GM19372 (cell line): ENCODE measurements around the gene SYT12.
"Not testable (repeated sequence)": the region's sequence is repeated elsewhere in the genome, so short reads cannot be mapped to it uniquely, and the experiment has no call there.

ENCODE experiments used
- ATAC-seq: cut with Tn5 transposase; IDR thresholded peaks from one replicate; pipeline ENCODE4 v1.9.1; 2021; ENCODE audit warnings: mild to moderate bottlenecking, low read depth, moderate library complexity; ENCODE audit not compliant: unreplicated experiment

Gene SYT12

DNA sequence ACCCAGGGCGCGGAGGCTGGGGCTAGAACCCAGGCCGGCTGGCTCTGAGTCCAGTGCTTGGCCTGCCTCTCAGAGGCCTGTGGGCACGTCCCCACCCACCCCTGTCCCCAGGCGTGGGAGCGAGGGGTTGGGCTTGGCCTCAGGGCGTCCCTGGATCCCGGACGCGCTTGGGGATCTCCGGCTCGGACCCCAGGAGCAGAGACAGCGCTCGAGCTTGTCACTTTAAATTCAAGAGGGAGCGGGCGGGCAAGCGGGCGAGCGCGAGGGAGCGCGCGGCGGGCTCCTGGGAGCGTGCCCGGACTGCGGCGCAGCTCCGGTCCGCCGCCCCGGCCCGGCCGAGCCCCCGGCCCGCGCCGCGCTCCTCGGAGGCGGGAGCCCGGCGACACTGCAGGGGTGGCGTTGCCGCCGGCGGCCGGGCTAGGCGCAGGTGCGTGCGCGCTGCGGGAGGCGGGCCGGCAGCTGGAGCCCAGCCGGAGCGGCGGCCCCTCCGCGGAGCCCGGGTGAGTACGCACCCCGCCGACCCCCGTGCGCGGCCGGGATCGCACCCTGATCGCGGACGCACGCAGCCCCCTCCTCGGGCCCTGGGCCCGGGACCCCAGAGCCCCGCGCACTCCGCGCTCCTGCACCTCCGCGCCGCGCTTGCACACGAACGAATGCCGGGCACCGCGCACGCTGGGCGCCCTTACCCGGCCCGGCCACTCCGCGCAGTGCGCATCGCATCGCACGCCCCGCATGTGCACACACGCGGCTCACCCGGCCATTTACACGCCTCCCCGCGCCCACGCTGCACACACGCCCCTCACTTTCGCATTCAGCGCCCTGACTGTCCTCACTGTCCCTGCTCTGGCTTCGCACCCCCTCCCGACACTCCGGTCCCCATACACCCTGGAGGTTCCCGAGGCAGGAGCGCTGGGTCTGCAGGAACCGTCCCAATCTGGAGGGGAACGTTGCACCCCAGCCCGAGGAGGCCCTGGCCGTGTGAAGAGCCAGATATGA lies at the start of gene SYT12:
Gene SYT12, plus strand, starts transcription at position 174 of the 996 bp plus-strand sequence. CDS start 7,011 bp downstream, outside the sequence.
- no peak for ATAC-seq

DNA sequence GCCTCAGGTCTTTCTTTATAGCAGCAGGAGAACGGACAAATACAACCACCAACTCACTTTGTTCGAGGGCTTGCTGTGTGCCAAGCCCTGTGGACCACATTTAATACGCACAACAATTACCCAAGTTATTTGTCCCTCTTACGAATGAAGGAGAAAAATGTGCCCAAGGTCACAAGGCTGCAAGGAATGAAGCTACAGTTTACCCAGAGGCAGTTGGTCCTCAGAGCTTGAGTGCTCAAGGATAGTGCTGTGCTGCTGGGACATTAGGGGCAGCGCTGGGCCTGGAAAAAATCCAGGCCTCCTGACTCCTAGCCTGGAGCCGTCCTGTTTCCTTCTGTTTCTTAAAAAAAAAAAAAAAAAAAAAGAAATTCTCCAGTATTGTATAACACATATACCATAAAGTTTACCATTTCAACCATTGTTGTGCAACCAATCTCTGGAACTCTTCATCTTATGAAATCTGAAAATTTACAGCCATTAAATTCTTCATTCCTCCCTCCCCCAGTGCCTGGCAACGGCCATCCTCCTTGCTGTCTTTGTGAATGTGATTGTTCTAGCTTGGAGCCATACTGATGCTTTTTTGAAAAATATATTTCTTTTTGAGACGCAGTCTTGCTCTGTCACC lies 48.9 kb upstream of the SYT12 start:
- ATAC-seq, result no peak

- ATAC-seq, result no peak
These were observed 48.1 kb upstream of the SYT12 start, which contains the start of gene C11orf86 for GRCh38 chr11:66974724-66975404. Gene C11orf86, plus strand, starts transcription at chr11:66975304. Its CDS starts 59 bp downstream, at chr11:66975363.

DNA sequence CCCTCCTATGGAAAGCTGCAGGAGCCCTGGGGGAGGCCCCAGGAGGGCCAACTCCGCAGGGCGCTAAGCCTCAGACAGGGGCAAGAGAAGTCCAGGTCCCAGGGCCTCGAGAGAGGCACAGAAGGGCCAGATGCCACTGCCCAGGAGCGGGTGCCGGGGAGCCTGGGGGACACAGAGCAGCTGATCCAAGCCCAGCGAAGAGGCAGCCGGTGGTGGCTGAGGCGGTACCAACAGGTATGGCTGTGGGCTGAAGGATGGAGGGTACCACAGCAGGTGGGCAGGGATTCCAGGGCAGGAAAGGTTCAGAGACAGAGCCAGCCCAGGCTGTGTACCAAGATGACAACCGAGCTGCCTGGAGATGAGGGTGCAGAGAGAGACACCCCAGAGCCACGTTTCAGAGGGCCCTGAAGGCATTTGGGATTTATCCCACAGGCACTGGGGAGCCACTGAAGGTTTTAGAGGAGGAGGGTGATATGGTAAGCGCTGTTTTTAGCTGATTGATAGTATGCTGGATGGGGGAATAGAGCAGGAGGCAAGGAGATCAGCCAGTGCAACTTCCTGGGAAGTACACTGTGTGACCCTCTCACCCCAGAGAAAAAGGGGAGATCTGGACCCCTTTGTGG lies 47.4 kb upstream of the SYT12 start:
- ATAC-seq, result no peak

GRCh38 chr11:66976028-66976467 lies 46.9 kb upstream of the SYT12 start:
- ATAC-seq, result no peak

GRCh38 chr11:66976925-66977324 lies 46.0 kb upstream of the SYT12 start:
- no peak for ATAC-seq

- ATAC-seq, result no peak
These were observed 44.7 kb upstream of the SYT12 start for GRCh38 chr11:66978229-66978628.

DNA sequence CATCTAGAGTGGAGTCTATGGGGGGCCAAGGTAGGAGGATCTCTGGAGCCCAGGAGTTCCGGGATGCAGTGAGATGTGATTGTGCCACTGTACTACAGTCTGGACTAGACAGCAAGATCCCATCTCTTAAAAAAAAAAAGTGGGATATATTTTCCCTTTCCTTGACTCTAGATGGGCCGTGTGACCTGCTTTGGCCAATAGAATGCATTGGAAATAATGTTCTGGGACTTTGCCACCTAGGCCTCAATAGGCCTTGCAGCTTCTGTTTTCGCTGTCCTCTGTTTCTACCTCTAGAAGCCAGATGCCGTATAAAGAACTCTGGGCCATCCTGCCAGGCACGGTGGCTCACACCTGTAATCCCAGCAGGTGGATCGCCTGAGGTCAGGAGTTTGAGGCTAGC lies 44.2 kb upstream of the SYT12 start:
- no peak for ATAC-seq

- ATAC-seq, result no peak
These were observed 43.5 kb upstream of the SYT12 start for GRCh38 chr11:66979336-66979980.

- ATAC-seq, result no peak
These were observed 40.9 kb upstream of the SYT12 start for GRCh38 chr11:66981976-66982578.

- ATAC-seq, result no peak
These were observed 39.5 kb upstream of the SYT12 start for GRCh38 chr11:66983275-66983924.

DNA sequence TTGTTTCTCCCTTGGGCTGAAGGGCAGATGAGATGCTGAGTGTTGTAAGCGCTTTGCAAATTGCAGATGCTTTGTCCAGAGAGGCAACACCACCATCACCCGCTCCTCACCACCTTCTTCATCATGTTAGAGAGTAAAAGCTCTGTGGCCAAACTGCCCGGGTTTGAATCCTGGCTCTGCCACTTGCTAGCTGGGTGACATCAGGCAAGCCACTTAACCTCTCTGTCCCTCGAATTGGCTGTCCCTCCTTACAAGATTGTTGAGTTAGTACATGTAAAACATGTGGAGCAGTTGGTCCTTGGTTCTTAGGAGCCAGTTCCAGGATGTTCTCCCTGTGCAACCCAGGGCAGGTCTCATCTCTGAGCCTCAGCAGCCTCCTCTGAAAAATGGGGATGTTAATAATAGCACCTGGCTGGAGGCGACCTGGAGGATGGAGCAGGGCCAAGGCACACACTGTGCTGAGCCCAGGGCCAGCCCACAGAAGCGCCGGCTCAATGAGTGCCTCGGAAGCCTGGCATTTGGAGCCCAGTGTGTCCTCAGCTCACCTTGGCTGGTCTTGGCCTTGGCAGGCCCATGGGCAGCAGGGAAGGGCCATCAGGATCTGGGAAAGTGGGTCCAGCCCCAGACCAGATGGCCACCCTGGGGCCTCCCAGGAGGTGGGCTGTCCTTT lies 37.3 kb upstream of the SYT12 start:
- no peak for ATAC-seq

- ATAC-seq, result no peak
These were observed 36.8 kb upstream of the SYT12 start for GRCh38 chr11:66986178-66986545.

- ATAC-seq, result no peak
These were observed 35.7 kb upstream of the SYT12 start for GRCh38 chr11:66987158-66987620.

DNA sequence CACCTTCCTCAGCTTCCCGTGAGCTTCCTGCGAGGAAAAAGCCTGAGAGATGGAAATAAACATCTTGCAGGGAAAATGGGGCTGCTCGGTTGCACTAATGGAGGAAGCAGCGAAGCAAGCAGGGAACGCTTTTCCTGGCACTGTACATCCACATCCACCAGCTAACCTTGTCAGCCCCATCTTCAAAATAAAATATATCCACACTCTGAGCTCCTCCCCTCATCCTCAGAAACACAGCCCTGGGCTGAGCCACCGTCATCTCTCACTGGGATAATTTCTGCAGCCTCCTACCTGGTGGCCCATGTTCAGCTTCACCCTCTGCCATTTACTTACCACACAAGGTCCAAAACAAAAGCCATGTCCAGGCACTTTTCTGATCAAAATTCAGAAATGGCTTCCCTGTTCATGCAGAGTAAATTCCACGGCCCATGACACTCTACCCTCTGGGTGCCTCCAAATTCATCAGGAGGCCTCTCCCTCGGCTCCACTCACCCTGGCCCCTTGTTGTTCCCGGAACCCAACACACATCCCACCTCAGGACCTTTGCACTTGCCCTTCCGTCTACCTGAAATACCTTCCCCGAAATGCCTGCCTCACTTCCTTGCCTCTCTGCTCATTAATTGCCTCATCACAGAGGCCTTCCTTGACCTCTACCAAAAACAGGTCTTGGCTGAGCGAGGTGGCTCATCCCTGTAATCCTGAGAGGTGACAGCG lies 34.9 kb upstream of the SYT12 start:
- no peak for ATAC-seq

GRCh38 chr11:66988741-66989140 lies 34.2 kb upstream of the SYT12 start:
- ATAC-seq, result not testable (repeated sequence)

DNA sequence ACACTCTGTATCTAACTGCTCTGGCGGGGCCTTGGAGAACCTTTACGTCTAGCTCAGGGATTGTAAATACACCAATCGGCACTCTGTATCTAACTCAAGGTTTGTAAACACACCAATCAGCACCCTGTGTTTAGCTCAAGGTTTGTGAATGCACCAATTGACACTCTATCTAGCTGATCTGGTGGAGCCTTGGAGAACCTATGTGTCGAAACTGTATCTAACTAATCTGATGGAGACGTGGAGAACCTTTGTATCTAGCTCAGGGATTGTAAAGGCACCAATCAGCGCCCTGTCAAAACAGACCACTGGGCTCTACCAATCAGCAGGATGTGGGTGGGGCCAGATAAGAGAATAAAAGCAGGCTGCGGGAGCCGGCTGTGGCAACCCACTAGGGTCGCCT lies 33.6 kb upstream of the SYT12 start:
- ATAC-seq, result not testable (repeated sequence)

DNA sequence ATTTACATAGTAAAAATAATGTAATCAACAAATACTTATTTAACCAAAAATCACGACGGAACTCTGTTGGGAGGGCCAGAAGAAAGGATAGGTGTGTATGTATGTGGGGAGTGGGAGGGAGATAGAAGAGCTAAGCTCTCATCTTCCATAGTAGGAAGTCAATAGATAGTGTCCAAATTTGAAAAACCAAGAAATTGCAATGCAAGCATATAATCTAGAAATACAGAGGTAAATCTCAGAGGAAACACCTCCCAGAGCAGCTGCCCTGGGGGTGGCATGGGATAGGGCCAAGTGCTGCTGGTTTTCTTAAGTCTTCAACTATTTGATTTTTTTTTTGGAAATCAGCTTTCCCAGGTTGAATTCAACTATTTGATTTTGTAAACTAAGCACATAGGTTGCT lies 30.9 kb upstream of the SYT12 start:
- ATAC-seq, result no peak
